GM18909 (cell line): Measurements from ENCODE around the gene COL4A6.

Experiments
- ATAC-seq: cut with Tn5 transposase; IDR thresholded peaks from one replicate; pipeline ENCODE4 v1.9.1; 2021; ENCODE audit warnings: mild to moderate bottlenecking; ENCODE audit not compliant: unreplicated experiment, poor library complexity

Gene COL4A6

DNA sequence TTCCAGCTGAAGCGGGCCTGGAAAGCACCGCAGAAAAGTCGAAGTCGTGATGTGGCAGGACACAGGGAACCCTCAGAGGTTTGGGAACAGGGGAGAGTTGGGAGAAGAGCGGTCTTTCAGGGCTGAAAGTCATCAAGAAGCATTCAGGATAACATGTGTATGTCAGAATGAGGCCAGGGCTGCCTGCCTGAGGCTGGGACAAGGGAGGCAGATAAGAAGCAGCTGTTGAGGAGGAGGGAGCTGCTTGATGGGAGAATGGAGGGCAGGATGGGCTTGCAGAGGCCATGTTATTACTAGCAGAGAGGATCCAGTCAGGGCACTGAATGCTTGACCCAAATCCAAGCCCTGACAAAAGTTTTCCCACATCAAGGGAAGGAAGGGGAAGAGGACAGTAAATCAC, 214.6 kb downstream of the COL4A6 start:
- ATAC-seq = no peak

DNA sequence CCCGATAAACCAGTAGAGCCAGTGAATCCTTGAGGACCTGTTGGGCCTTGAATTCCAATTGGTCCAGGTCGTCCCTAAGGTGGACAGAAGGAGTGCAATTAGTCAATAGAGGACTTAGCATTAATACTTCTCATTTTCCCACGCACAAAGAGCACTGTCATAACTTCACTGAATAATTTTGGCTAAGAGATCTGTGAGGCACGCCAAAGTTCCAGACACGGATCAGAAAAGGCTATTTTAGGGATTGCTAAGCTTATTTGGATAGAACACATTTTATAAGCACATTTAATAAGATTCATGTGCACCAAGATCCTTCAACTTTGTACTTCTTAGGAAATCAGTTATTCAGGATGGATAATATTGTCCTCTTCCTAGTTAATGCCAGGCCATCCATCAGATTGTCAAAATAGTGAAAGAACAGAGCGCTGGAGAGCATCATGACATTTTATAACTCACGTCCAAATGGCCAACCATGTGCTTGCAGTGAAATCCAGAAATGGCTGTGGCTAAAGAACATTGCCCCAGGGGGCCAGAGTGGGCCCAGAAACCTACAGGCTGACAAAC, 216.8 kb downstream of the COL4A6 start:
- ATAC-seq = no peak

DNA sequence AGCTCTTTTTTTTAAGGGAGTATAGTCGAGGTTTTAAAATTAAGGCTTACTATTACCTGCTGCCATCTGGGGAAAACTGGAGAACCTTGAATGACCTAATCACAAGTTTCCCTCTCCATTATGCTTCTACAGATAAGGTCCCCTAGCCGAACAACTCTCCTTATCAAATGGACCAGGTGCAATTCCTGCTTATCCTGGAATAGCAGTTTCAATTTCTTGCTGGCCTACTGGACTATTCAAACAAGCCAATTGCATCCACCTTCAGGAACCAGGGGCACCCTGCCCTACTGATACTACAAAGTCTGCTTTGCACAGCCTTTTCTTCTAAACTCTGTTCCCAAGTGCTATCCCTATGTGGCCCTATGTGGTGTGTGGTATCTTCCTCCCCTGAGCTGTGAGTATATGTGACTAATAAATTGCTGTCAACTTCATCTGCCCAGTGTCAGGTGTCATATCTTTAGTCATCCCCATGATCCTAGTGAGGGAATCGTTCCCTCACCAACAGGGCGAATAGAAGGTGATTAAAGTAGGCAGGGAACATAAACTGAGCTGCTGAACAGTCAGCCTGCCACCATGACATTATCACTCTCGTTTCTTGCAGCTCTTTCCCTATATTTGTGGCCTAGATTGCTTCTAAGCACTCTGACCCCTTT, 218.1 kb downstream of the COL4A6 start:
- no peak for ATAC-seq

DNA sequence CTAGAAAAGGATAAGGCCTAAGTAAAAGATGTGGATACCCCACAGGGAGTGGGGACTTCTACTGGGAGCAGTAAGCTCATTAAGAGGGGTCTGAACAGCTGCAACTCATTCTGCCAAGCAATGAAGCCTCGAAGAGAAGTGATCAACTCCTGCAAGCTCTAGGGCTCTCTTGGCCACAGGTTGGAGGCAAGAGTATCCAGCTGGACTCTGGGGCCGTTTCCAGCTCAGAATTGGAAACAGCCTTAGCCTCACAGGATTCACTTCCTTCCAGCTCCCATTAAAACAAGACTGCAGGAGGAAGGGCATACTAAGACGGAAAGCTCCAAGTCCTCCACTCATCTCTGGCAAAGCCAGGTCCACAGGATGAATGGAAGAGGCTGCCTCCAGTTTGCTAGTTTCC, 220.3 kb downstream of the COL4A6 start:
- no peak for ATAC-seq

DNA sequence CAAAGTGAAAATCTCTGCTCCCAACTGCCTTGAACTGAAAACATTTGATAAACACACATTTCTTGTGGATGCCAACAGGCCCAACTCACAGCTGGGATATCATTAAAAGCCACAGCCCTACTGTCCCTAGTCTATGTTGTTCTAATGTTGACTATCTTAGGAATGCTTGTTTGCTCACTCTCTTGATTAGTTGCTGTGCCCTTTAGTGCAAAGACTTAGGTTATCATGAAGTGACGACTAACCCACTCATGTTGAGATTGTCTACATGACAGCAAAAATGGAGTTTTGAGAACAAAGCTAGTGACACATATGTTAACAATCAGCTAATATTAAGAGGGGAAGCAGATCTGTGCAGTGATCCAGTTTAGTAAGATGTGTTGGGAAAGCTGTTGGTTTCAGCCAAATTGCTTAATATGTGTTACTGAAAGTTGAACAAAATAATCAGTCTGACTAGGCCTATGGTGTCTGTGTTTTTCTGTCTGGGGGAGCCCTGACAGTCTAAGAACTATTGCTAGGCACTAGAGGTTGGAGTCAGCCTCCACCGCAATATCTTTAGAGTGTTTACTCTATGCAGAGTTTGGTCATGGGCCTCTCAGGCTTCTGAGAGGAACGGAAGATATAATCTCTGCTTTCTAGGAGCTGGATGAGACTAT, 221.2 kb downstream of the COL4A6 start:
- ATAC-seq = no peak

DNA sequence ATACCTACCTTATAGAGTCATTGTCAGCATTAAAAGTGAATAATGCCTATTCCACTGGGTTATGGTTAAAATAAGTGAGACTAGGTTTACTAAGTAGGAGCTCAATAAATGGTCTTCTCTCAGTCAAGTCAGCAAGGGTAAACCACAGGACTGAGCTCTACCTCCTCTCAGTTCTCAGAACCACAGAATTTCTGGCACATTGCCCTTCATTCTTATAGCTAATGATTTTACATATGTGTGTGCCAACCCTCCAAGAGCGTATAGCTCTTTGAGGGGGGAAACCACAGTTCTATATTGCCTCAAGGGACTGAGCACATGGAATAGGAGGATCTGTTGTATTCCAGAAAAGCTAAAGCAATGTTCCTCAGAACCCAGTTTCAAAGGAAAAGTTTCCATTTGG, 221.8 kb downstream of the COL4A6 start:
- no peak for ATAC-seq

DNA sequence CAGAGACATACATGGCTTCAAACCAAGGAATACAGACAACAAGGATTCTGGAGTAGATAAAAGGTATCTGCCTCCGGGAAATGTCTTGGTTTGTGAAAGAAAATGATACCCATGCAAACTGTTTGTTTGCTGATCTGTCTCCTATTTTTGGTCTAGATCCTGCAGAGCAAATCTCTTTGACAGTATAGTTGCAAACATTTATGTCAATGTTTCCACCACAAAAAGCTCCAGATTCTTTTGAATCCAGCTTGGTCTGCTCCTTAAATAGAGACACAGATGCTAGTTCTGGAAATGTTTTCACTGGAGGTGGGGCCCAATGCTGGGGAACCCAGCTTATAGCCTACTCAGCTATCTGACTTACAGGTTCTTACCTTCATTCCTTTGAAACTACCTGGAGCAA, 226.9 kb downstream of the COL4A6 start:
- ATAC-seq = no peak

DNA sequence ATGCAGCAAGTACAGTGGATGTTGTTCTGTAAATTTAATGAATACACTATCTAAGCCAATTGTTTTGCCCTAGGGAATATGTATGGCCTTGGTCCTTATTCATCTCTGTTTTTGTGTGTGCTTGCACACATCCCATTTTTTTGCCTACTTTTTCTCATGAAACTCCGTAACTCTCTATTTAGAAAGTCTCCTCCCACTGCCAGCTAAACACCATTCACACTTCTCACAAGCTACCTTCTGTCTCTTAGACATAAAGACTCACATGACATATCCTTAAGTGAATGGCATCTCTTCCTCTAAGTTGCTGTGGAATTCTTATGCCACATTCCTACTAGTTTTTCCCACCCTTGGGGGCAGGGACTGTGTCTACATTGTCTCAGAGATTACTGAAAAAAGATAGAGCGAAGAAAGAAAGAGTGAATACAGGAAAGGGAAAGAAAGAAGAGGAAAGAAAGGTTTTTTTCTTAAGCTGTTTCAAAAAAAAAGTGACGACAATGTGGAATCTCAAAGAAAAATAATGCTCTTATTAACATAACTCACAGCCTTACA, 229.1 kb downstream of the COL4A6 start:
- no peak for ATAC-seq

DNA sequence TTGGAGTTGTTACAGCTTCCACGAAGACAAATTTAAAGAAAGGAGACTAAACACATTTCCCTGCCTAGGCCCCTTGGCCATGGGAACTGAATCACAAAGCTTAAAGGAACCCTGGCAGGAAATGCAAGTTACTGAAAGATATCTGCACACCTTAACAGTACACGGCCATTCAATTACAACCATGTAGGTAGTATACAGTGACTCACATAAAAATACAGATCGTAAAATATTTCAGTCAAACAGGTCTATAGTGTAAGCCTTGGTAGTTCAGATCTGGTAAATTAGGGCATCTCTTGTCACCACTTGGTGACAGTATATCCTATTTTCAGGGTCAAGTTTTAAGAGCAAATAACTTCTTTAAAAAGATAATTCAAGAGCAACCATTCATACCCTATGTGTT, 234.7 kb downstream of the COL4A6 start:
- no peak for ATAC-seq

DNA sequence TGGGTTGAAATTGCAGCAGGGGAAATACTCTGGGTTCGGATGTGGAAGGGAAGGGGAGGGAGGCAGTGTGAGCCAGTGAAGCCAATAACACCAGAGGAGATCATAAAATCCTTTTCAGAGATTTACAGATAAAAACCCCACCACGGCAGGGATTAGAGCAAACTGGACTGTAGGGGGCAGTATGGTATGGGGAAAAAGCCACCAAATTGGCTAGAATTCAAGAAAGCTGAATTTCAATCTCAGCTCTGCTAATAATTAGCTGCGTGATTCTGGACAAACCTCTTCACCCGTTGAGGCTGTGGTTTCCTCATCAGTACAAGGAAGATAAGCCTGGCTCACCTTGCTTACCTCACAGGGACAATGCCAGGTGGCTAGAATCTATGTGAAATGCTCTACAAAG, 238.5 kb downstream of the COL4A6 start:
- peak; percentile 77 for ATAC-seq

DNA sequence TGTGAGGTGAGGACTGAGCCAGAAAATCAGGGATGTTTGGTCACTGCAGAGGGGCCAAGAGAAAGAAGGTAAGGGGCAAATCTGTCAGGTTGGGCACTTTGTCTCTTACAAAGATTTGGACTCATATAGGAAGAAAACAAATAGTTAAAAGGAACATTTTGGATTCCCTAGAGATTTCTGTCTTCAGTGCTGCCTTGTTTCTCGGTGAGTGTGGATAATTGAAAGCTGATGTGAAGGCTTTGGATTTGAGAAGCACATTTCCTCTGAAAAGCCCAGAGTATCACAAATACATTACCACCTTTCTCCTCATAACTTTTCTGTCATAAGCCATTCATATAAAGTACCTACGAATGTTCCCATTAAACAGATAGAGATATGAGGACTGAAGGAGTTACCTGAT, 239.2 kb downstream of the COL4A6 start:
- no peak for ATAC-seq

DNA sequence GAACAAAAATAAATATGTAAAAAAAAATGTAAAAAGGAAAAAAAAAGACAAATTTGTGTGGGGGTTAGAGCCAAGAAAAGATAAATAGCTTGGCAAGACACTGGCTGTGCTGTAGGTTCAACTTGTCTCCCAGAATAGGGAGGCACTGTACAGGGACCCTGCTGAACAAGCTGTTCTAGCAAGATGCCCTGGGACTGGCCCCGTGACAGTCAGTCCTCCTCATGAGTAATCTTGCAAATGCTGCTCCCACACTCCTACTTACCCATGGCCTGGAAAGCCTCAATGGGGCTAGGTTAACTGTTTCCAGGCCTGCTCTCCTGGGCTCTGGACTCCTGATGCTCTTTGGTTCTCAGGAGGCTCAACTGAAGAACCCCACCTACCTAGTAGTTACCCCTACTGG, 239.8 kb downstream of the COL4A6 start:
- ATAC-seq = no peak

DNA sequence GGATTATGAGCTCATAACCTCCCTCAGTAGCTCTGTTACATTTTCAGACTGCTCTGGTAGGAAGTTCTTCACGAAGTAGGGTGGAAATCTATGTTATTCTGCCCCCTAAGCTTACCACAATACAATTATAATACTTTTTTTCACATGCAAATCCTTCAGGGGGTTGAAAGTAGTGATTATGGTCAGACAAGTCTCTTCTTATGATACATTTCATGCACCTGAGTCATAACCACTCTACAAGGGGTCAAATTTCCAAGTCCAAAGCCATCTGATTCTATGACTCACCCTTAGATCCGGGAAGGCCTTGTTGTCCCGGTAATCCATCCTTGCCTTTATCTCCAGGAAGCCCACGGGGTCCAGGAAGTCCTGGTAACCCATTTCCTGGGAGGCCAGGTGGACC, 251.4 kb downstream of the COL4A6 start:
- ATAC-seq = no peak

DNA sequence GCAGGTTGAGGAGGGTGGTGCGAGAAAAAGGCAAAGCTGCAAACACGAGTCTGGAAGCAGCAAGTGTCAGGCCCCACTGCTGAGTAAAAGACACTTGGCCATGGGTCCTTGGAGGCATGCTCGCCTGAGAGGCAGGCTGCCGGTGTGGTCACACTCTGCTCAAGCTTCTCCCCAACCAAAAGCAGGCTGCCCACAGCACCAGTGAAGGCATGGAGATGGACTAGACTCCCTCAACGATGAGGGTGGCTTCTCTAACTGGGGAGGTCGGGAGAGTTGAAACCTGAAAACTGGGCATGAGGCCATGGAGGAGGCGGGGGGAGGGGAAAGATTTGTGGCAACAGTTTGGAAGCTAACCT, 260.1 kb downstream of the COL4A6 start:
- no peak for ATAC-seq

DNA sequence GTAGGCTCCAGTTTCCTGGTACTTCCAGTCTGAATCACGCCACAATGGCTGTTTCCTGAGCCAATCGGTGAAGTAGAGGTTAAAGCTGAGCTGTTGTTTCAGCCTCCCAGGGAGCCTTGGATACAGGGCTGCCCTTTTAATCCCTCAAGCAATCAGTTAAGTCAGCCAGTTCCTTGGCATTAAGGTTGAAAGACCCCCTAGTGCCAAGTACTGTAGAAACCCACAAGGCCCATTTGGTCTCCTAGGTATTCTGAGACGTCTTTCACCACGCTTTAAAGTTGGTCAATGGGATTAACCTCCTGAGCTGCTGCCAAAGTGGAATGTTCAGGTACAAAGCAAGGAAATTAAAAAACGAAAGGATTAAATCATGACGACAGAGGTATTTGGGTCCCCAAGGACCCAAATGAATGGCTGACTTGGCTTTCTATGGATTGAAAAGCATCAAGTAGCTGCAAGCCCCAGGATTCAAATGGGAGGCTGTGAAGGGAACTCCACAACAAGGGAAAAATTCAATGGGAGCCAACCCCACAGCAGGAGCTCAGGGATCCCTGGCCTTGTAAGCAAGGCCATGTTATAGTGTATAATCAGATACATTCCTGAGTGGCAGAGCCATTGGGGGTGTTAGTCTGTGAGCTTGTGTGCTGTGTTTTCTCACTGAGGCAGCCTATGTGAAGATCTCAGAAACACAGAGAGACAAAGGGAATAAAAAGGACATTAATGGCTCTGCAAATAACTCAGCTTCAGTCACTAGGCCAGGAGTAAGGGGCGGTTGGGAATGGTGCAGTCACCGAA, 260.7 kb downstream of the COL4A6 start:
- no peak for ATAC-seq

DNA sequence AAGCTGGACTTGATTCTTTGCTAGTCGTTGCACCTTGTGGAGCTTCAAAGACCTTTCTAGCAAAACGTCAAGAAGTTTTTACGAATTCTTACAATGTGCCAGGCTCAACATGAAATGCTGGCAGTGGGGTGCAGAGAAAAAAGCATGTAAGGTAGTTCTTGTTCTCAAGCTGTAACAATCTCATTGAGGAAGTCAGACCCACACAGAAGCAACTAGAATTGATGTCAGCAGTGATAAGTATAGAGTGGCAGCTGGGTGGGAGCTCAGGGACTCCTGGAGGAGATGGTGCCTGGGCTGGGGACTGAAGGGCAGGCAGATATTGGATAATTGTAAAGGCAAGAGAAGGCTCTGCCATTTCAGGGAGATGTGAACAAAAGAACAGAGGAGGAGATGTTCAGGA, 264.3 kb downstream of the COL4A6 start:
- no peak for ATAC-seq

DNA sequence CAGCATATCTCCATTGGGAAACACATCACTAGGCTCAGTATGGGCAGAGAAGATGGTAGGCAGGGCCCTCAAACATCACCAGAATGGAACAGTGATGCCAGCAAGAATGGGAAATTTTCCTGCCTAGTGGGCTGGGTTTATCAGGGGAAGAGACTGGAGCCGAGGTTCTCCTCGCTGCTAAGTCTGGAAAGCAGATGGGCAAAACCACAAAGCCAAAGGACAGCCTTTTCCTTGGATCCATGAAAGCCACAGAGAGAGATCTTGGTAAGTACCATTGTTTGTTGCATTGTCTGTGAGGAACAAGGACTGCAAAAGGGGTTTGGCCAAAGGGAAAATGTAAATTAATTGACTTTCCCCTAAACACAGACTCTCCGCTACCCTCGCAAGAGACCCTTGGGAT, 266.6 kb downstream of the COL4A6 start:
- no peak for ATAC-seq

DNA sequence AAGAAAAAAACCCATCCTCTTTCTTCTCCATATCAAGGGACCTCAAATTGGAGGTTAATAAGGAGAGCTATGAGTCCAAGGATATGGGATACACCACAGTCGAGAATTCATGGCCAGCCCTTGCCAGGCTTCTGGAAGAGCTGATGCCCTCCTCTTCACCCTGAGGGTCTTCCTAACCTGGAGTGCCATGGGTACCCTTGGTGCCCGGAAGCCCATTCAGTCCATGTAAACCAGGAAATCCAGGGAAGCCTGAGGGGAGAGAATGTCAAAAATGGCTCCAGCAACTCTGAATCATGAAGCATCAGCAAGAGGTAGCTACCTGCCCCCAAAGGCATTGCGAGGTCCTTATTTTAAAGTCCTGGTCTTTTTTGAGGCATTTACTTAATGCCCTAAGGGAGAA, 268.5 kb downstream of the COL4A6 start:
- no peak for ATAC-seq

DNA sequence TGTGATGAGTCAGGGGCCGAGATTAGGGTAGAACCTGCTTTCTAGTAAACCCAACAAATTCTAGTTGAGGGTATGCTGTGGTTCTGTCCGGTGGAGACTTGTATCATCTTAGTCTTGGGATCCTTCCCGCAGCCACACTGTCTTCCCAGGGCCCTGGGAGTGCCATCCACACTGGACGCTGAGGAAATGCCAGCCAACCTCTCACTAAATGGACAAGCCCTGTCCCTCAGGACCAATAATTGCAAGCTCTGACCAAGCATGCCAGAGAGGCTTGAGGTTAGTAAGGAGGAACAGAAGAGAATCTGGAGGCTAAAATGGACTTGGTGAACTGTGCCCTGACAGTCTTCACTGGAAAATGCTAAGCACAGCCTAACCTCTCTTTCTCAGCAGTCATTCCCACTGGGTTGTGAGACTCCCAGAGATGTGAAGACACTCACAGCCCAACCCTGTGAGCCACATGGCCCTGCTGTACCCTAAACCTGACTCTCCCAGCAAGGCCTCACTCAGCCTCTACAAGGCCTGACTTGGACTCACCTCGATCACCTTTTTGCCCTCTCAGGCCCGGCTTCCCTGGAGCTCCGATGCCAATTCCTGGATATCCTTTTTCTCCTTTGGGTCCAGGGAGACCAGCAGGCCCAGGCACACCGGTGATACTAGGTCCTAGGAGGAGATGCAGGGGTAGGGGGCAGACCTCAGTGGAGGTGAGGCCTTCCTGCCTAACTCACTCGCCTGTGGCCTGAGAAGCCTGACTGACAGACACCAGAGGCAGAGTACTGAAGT, 269.1 kb downstream of the COL4A6 start:
- ATAC-seq = no peak

DNA sequence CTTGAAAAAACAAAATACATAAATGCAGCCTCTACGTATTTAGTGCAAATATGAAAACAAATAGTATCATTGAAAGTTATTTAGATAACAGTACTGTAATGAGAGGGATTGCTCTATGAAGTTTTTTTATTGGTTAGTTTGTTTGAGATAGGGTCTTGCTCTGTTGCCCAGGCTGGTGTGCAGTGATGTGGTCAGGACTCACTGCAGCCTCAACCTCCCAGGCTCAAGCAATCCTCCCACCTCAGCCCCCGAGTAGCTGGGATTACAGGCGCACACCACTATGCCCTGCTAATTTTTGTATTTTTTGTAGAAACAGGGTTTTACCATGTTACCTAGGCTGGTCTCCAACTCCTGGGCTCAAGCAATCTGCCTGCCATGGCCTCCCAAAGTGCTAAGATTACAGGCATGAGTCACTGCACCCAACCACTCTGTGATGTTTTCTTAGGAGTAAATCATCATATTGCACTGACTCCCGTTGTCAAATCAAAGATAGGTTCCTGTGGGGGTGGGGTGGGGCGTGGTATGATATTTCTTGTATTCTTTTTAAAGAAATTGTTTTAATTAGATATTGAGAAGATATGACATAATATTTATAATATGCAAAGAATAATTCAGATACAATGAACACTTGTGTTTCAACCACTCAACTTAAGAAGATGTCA, 270.9 kb downstream of the COL4A6 start:
- no peak for ATAC-seq
